ENCODE results near the gene CTNNA3. TPM values are rescaled to one million over a fixed set of nuclear protein-coding genes. Genes with fewer than 3 reads are reported as not detected.

The CTNNA3 gene
- polyA plus RNA-seq, 6 donors from 2014 or later: 0.38 to 1.2 TPM; not detected in 4

GRCh38 chr10:66832781-66833422, 863.1 kb downstream of the CTNNA3 start:
- Mint-ChIP-seq H3K4me1 (no peaks in the 10 kb centered on the region), H3K27ac (no peak overlapping the region), H3K27me3 (no peaks in the 10 kb centered on the region), H3K4me3 (no peak overlapping the region), H3K36me3 (no peaks in the 10 kb centered on the region), H3K9me3 (peaks cover 0 to 11% (median 3%) of the 10 kb centered on the region in 7 donors)
- DNase-seq (no peak), ATAC-seq (ENCODE audit: low read depth in 2 of 2) (no peak)

DNA sequence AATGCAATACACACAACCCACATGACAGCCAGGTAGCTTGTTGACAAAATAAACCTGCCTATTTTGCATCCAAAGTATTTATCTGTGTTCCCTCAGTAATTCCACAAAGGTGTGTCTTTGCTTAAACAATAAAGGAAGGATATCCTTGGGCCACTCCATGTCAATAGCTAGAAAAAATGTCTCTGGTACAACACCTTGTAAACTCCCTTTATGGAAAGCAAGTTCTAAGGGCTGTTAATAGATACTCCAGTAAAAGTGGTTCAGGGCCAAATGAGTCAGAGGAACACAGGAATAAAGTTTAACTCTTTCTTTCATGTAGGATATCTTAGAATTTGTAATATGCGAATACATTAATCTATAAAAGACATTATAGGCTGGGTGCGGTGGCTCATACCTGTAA, 867.0 kb downstream of the CTNNA3 start:
- no peak overlapping the region for H3K4me3 Mint-ChIP-seq
- DNase-seq: no peak
- no peaks in the 10 kb centered on the region for H3K36me3 Mint-ChIP-seq
- no peaks in the 10 kb centered on the region for H3K27me3 Mint-ChIP-seq
- peaks cover 0 to 15% (median 3%) of the 10 kb centered on the region in 7 donors for H3K9me3 Mint-ChIP-seq
- no peak overlapping the region for H3K27ac Mint-ChIP-seq
- ATAC-seq (ENCODE audit: low read depth in 2 of 2): no peak
- no peaks in the 10 kb centered on the region for H3K4me1 Mint-ChIP-seq

GRCh38 chr10:66827353-66827752, 868.6 kb downstream of the CTNNA3 start:
- Mint-ChIP-seq H3K4me3 (no peak overlapping the region), H3K27ac (no peak overlapping the region), H3K27me3 (no peaks in the 10 kb centered on the region), H3K4me1 (no peaks in the 10 kb centered on the region), H3K36me3 (no peaks in the 10 kb centered on the region), H3K9me3 (peaks cover 0 to 14% (median 5%) of the 10 kb centered on the region in 7 donors)
- ATAC-seq (ENCODE audit: low read depth in 2 of 2) (no peak), DNase-seq (no peak)

GRCh38 chr10:66823301-66823700, 872.7 kb downstream of the CTNNA3 start:
- ATAC-seq (ENCODE audit: low read depth in 2 of 2): no peak
- no peaks in the 10 kb centered on the region for H3K4me1 Mint-ChIP-seq
- H3K9me3 Mint-ChIP-seq: peaks cover 0 to 9% (median 0%) of the 10 kb centered on the region in 7 donors
- DNase-seq: no peak
- no peaks in the 10 kb centered on the region for H3K36me3 Mint-ChIP-seq
- no peak overlapping the region for H3K4me3 Mint-ChIP-seq
- H3K27ac Mint-ChIP-seq: no peak overlapping the region
- no peaks in the 10 kb centered on the region for H3K27me3 Mint-ChIP-seq

DNA sequence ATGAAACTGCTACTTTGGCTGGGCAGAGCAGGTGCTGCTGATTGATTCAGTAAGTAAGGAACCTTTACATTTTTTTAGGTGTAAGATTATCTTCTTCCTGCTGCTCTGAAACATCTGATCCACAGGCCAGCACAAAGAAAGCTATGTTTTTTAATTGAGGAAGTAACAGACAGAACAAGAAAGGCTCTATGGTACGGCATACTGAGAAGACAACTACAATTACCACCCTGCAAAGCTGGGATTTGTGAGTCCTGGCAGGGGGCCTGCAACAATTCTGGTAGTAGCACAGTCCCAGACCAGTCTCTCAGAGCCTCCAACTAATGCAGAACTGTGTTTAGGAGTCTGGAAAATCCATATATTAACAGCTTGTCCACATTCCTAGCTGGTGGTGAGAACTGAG, 873.2 kb downstream of the CTNNA3 start:
- Mint-ChIP-seq H3K4me3 (no peak overlapping the region), H3K27ac (no peak overlapping the region), H3K4me1 (no peaks in the 10 kb centered on the region), H3K27me3 (no peaks in the 10 kb centered on the region), H3K9me3 (peaks cover 0 to 9% (median 0%) of the 10 kb centered on the region in 7 donors), H3K36me3 (no peaks in the 10 kb centered on the region)
- DNase-seq (no peak), ATAC-seq (ENCODE audit: low read depth in 2 of 2) (no peak)

DNA sequence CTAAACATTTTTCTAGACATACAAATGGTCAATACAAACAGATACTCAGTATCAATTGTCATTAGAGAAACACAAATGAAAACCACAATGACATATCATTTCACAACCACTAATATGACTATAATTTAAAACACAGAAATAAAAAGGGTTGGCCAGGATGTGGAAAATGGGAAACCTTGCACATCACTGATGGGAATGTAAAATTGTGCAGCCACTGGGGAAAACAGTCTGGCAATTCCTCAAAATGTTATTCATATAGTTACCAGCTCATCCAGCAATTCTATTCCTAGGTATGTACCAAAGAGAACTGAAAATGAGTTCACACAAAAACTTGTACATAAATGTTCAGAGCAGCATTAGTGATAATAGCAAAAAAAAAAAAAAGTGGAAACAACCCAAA, 876.3 kb downstream of the CTNNA3 start:
- ATAC-seq (ENCODE audit: low read depth in 2 of 2) (no peak), DNase-seq (no peak)
- Mint-ChIP-seq H3K4me1 (no peaks in the 10 kb centered on the region), H3K36me3 (no peaks in the 10 kb centered on the region), H3K27ac (no peak overlapping the region), H3K9me3 (peaks cover 0 to 2% (median 0%) of the 10 kb centered on the region in 7 donors), H3K4me3 (no peak overlapping the region), H3K27me3 (no peaks in the 10 kb centered on the region)

DNA sequence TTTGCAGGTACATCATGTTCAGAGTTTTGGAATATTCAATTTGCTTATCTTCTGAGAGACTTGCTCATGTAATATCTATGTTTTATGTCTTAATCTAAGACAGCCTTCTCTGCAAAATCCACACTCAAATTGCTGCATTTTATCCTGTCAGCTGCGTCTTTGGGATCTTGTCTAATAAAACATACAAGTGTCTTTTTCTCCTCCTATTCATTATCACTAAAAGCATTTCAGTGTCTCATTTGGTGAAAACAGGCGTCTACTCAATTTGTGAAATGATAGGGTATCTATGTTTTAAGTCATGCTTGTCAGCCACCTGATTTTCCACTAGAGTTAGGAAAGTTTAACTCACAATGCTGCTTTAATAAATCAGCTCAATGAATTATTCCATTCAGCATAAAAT, 882.9 kb downstream of the CTNNA3 start:
- Mint-ChIP-seq H3K4me1 (no peaks in the 10 kb centered on the region), H3K9me3 (peaks cover 0 to 10% (median 2%) of the 10 kb centered on the region in 7 donors), H3K27ac (no peak overlapping the region), H3K4me3 (no peak overlapping the region), H3K27me3 (no peaks in the 10 kb centered on the region), H3K36me3 (no peaks in the 10 kb centered on the region)
- DNase-seq: no peak
- ATAC-seq (ENCODE audit: low read depth in 2 of 2): no peak

GRCh38 chr10:66811211-66811610, 884.8 kb downstream of the CTNNA3 start:
- H3K27me3 Mint-ChIP-seq: no peaks in the 10 kb centered on the region
- ATAC-seq (ENCODE audit: low read depth in 2 of 2): no peak
- peaks cover 0 to 10% (median 2%) of the 10 kb centered on the region in 7 donors for H3K9me3 Mint-ChIP-seq
- no peaks in the 10 kb centered on the region for H3K4me1 Mint-ChIP-seq
- no peak for DNase-seq
- H3K27ac Mint-ChIP-seq: no peak overlapping the region
- H3K36me3 Mint-ChIP-seq: no peaks in the 10 kb centered on the region
- H3K4me3 Mint-ChIP-seq: no peak overlapping the region

- Mint-ChIP-seq H3K4me3 (no peak overlapping the region), H3K4me1 (no peaks in the 10 kb centered on the region), H3K9me3 (peaks cover 0 to 10% (median 2%) of the 10 kb centered on the region in 7 donors), H3K27ac (no peak overlapping the region), H3K36me3 (no peaks in the 10 kb centered on the region), H3K27me3 (no peaks in the 10 kb centered on the region)
- DNase-seq: no peak
- no peak for ATAC-seq (ENCODE audit: low read depth in 2 of 2)
Observed at GRCh38 chr10:66809402-66809801, 886.6 kb downstream of the CTNNA3 start.

- no peaks in the 10 kb centered on the region for H3K27me3 Mint-ChIP-seq
- DNase-seq: no peak
- ATAC-seq (ENCODE audit: low read depth in 2 of 2): no peak
- H3K27ac Mint-ChIP-seq: no peak overlapping the region
- H3K4me1 Mint-ChIP-seq: no peaks in the 10 kb centered on the region
- H3K36me3 Mint-ChIP-seq: no peaks in the 10 kb centered on the region
- H3K4me3 Mint-ChIP-seq: no peak overlapping the region
- H3K9me3 Mint-ChIP-seq: peaks cover 0 to 8% (median 0%) of the 10 kb centered on the region in 7 donors
Observed at GRCh38 chr10:66805612-66806011, 890.4 kb downstream of the CTNNA3 start.

DNA sequence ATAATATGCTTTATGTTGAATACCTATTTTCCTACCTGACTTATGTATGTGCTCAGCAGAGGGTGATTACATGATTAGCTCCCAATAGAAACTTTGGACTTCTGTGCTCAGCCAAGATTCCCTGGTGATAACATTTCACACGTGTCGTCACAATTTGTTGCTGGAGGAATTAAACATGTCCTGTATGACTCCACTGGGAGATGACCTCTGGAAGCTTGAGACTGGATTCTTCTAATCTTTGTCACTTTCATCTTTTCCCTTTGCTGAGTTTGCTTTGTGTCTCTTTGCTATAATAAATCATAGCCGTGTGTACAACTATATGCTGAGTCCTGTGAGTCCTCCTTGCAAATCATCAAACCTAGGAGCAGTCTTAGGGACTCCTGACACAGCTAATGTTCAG, 891.0 kb downstream of the CTNNA3 start:
- Mint-ChIP-seq H3K4me3 (no peak overlapping the region), H3K4me1 (no peaks in the 10 kb centered on the region), H3K27me3 (no peaks in the 10 kb centered on the region), H3K36me3 (no peaks in the 10 kb centered on the region), H3K9me3 (peaks cover 0 to 4% (median 0%) of the 10 kb centered on the region in 7 donors), H3K27ac (no peak overlapping the region)
- ATAC-seq (ENCODE audit: low read depth in 2 of 2) (no peak), DNase-seq (no peak)

GRCh38 chr10:66803174-66803573, 892.8 kb downstream of the CTNNA3 start:
- Mint-ChIP-seq H3K9me3 (peaks cover 0 to 5% (median 0%) of the 10 kb centered on the region in 7 donors), H3K4me3 (no peak overlapping the region), H3K27ac (peak overlapping the region in 1 of 6 donors; percentile 29), H3K4me1 (peaks cover 0 to 1% (median 0%) of the 10 kb centered on the region in 3 donors), H3K27me3 (no peaks in the 10 kb centered on the region), H3K36me3 (no peaks in the 10 kb centered on the region)
- DNase-seq (no peak), ATAC-seq (ENCODE audit: low read depth in 2 of 2) (no peak)

DNA sequence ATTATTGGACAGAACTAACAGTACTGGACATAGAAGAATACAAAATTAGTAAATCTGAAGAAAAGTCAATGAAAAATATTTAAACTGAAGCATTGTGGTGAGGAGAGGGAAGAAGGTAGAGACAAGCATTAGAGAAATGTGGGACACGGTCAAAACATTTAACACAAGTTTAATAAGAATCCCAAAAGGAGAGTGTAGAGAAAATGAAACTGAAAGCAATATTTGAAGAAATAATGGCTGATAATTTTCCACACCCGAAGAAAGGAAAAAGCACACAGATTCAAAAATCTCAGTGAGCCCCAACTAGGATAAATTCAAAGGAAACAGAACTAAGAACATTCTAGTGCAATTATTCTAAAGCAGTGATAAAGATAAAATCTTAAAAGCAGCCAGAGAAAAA, 896.5 kb downstream of the CTNNA3 start:
- DNase-seq (no peak), ATAC-seq (ENCODE audit: low read depth in 2 of 2) (no peak)
- peaks cover 0 to 1% (median 0%) of the 10 kb centered on the region in 3 donors for H3K4me1 Mint-ChIP-seq

GRCh38 chr10:66795866-66796265, 900.1 kb downstream of the CTNNA3 start:
- Mint-ChIP-seq H3K9me3 (peaks cover 0 to 6% (median 0%) of the 10 kb centered on the region in 7 donors), H3K4me3 (no peak overlapping the region), H3K36me3 (no peaks in the 10 kb centered on the region), H3K27ac (no peak overlapping the region), H3K27me3 (no peaks in the 10 kb centered on the region), H3K4me1 (peaks cover 0 to 1% (median 0%) of the 10 kb centered on the region in 3 donors)
- no peak for DNase-seq
- no peak for ATAC-seq (ENCODE audit: low read depth in 2 of 2)

More for the DNA sequence above, 896.5 kb downstream of the CTNNA3 start:
- Mint-ChIP-seq H3K27me3 (no peaks in the 10 kb centered on the region), H3K36me3 (no peaks in the 10 kb centered on the region), H3K4me3 (no peak overlapping the region), H3K9me3 (peaks cover 0 to 8% (median 0%) of the 10 kb centered on the region in 7 donors), H3K27ac (peak overlapping the region in 1 of 6 donors; percentile 16)
